HCT116 (cell line): Measurements from ENCODE around the gene SDK1. TPM values are rescaled to one million over a fixed set of nuclear protein-coding genes. Genes with fewer than 3 reads are reported as not detected.

ENCODE experiments used
- ATAC-seq: fragments of 200-7000 bp; cut with Tn5 transposase; 2 replicates; pipeline ENCODE4 v1.9.1; 2020; ENCODE audit warnings: mild to moderate bottlenecking, moderate library complexity
- BruUV-seq: library from RNA; stranded (reverse); fragments of 400-500 nt; replicated peaks from 2 replicates; lab custom pipeline; 2021; lab: Mats Ljungman, UMichigan
- CTCF ChIA-PET: fragments of 300-600 bp; sonication (Branson Sonifier 250); formaldehyde crosslinking; loops from one replicate; lab custom pipeline; 2021; ENCODE audit warnings: antibody characterized with exemption; lab: Charles Lee
- POLR2A ChIA-PET: fragments of 300-600, 350-600 bp; sonication (Branson Sonifier 250); formaldehyde crosslinking; loops from one replicate; lab custom pipeline; 2021; ENCODE audit warnings: antibody characterized with exemption; lab: Charles Lee
- RAD21 ChIA-PET, 2 experiments: fragments of 300-600 bp; sonication (Branson Sonifier 250); formaldehyde crosslinking; loops; one replicate each; lab custom pipeline; 2023; ENCODE audit warnings: low total read pairs in 2 of 2; ENCODE audit not compliant: uncharacterized antibody in 2 of 2, unreplicated experiment in 2 of 2, low non-redundant PET in 1 of 2; lab: Charles Lee
- DNase-seq: peaks from one replicate; pipeline ENCODE4 v3.0.0-alpha.2; 2010; ENCODE audit warnings: low read depth, low spot score
- H2AFZ ChIP-seq: fragments of 200-600 bp; shearing (Covaris generic), sonication (generic); 2 replicates; pipeline ENCODE4 v1.6.1; 2017; ENCODE audit warnings: low read depth, mixed run types, mixed read lengths, antibody characterized with exemption, low read length; ENCODE audit not compliant: poor library complexity, severe bottlenecking
- H3K27ac ChIP-seq: 2 replicates; pipeline ENCODE4 v1.5.1; 2012; ENCODE audit warnings: low read depth, low read length
- H3K27me3 ChIP-seq: fragments of 200-600 bp; sonication (generic); 2 replicates; pipeline ENCODE4 v1.6.1; 2016; ENCODE audit warnings: mixed run types, low read length, mixed read lengths; ENCODE audit not compliant: insufficient read depth
- H3K36me3 ChIP-seq, 2 experiments: fragments of 200-500 bp in 1 of 2; fragments of 200-600 bp in 1 of 2; sonication (Bioruptor generic) in 1 of 2; sonication (generic) in 1 of 2; 2 replicates each; pipeline versions ENCODE4 v1.5.1 to v1.6.1; 2014 to 2016; ENCODE audit warnings: low read length in 2 of 2, inconsistent platforms in 1 of 2, mixed read lengths in 1 of 2, mixed run types in 1 of 2; ENCODE audit not compliant: insufficient read depth in 2 of 2, control insufficient read depth in 1 of 2
- H3K4me1 ChIP-seq, 2 experiments: fragments of 200-600 bp in 1 of 2; sonication (generic) in 1 of 2; 2 replicates each; pipeline versions ENCODE4 v1.5.1 to v1.6.1; 2012 to 2017; ENCODE audit warnings: low read length in 2 of 2, inconsistent platforms in 1 of 2, mild to moderate bottlenecking in 1 of 2, mixed read lengths in 1 of 2, mixed run types in 1 of 2, moderate library complexity in 1 of 2; ENCODE audit not compliant: insufficient read depth in 2 of 2, control insufficient read depth in 1 of 2
- H3K4me2 ChIP-seq: fragments of 200-600 bp; sonication (generic); 2 replicates; pipeline ENCODE4 v1.6.1; 2017; ENCODE audit warnings: mixed run types, low read length, mixed read lengths
- H3K4me3 ChIP-seq, 2 experiments: fragments of 200-600 bp in 1 of 2; sonication (generic) in 1 of 2; replicated peaks in 1 of 2; 2 replicates each; pipeline ENCODE4 v1.5.1; 2011 to 2016; ENCODE audit warnings: low read length in 2 of 2, control low read depth in 1 of 2, low read depth in 1 of 2, mild to moderate bottlenecking in 1 of 2, mixed read lengths in 1 of 2, mixed run types in 1 of 2
- H3K79me2 ChIP-seq: fragments of 200-600 bp; sonication (generic); 2 replicates; pipeline ENCODE4 v1.6.1; 2017; ENCODE audit warnings: mild to moderate bottlenecking, mixed run types, low read length, moderate library complexity, mixed read lengths; ENCODE audit not compliant: insufficient read depth
- H3K9ac ChIP-seq: fragments of 200-600 bp; sonication (generic); 2 replicates; pipeline ENCODE4 v1.6.1; 2016; ENCODE audit warnings: low read length, mixed read lengths
- H3K9me2 ChIP-seq: fragments of 200-600 bp; sonication (generic), shearing (Covaris generic); 2 replicates; pipeline ENCODE4 v1.6.1; 2017; ENCODE audit warnings: mixed run types, mild to moderate bottlenecking, moderate library complexity; ENCODE audit not compliant: insufficient read depth
- H3K9me3 ChIP-seq, 2 experiments: fragments of 200-500 bp in 1 of 2; fragments of 200-600 bp in 1 of 2; sonication (Bioruptor generic) in 1 of 2; sonication (generic) in 1 of 2; 2 replicates each; pipeline ENCODE4 v1.6.1; 2014 to 2017; ENCODE audit warnings: low read length in 2 of 2, mixed read lengths in 2 of 2, inconsistent platforms in 1 of 2, low read depth in 1 of 2, mild to moderate bottlenecking in 1 of 2, mixed run types in 1 of 2, moderate library complexity in 1 of 2; ENCODE audit not compliant: control insufficient read depth in 1 of 2, insufficient read depth in 1 of 2
- H4K20me1 ChIP-seq: fragments of 200-600 bp; sonication (generic), shearing (Covaris generic); 2 replicates; pipeline ENCODE4 v1.6.1; 2017; ENCODE audit warnings: mixed run types, mild to moderate bottlenecking, moderate library complexity; ENCODE audit not compliant: insufficient read depth
- ATF3 ChIP-seq: IDR thresholded peaks from 2 replicates; pipeline ENCODE4 v1.6.1; 2012
- ELF1 ChIP-seq: IDR thresholded peaks from 2 replicates; pipeline ENCODE4 v1.6.1; 2012; ENCODE audit warnings: low read depth, borderline replicate concordance
- EZH2phosphoT487 ChIP-seq: fragments of 200-600 bp; IDR thresholded peaks from 2 replicates; pipeline ENCODE4 v1.6.1; 2018; ENCODE audit warnings: antibody characterized with exemption, borderline replicate concordance
- FOSL1 ChIP-seq: IDR thresholded peaks from 2 replicates; pipeline ENCODE4 v1.6.1; 2012; ENCODE audit warnings: low read depth
- MAX ChIP-seq: IDR thresholded peaks from 2 replicates; pipeline ENCODE4 v1.6.1; 2012
- POLR2A ChIP-seq: IDR thresholded peaks from 2 replicates; pipeline ENCODE4 v1.7.0; 2011; ENCODE audit warnings: borderline replicate concordance; ENCODE audit not compliant: insufficient read depth, insufficient read length; ENCODE audit errors: extremely low read depth
- POLR2AphosphoS5 ChIP-seq: IDR thresholded peaks from 2 replicates; pipeline ENCODE4 v1.6.1; 2011; ENCODE audit warnings: mild to moderate bottlenecking, low read depth, low read length, moderate library complexity
- RAD21 ChIP-seq: IDR thresholded peaks from 2 replicates; pipeline ENCODE4 v1.6.1; 2012; ENCODE audit warnings: low read depth, mild to moderate bottlenecking
- SIN3A ChIP-seq: IDR thresholded peaks from 2 replicates; pipeline ENCODE4 v1.6.1; 2012; ENCODE audit warnings: low read depth
- SRF ChIP-seq: IDR thresholded peaks from 2 replicates; pipeline ENCODE4 v1.6.1; 2012; ENCODE audit warnings: low read depth
- ZFX ChIP-seq: fragments of 450-650 bp; IDR thresholded peaks from 2 replicates; pipeline ENCODE4 v1.6.1; 2017
- ZNF274 ChIP-seq: fragments of 200-500 bp; sonication (Bioruptor generic); IDR thresholded peaks from 2 replicates; pipeline ENCODE4 v1.6.1; 2014; ENCODE audit warnings: mild to moderate bottlenecking, low read depth, low read length, inconsistent platforms
- intact Hi-C: fragments of 100-400 bp; cut with micrococcal nuclease; formaldehyde crosslinking; loops from 2 replicates; pipeline ENCODE4 v1.10.0; 2022
- total RNA-seq: library from RNA; stranded (reverse); gene quantifications from one replicate; pipeline ENCODE4 v1.2.1, GENCODE V29; 2021; ENCODE audit not compliant: unreplicated experiment

Gene SDK1
- total RNA-seq, 1 experiment from 2014 or later: 0.05 TPM

GRCh38 chr7:4150731-4151130, 849.7 kb downstream of the SDK1 start:
- H3K27ac ChIP-seq: no peak overlapping the region
- H3K4me3 ChIP-seq: no peak overlapping the region
- H3K4me2 ChIP-seq: no peak overlapping the region
- RAD21 ChIA-PET: no interaction called here
- no peaks in the 10 kb centered on the region for H3K9me2 ChIP-seq
- no peaks in the 10 kb centered on the region for H4K20me1 ChIP-seq
- H3K9ac ChIP-seq: no peak overlapping the region
- no peak for DNase-seq
- BruUV-seq: no TSS peak
- ATAC-seq: no peak
- TF ChIP-seq RAD21 (no peak), ATF3 (no peak), ZFX (no peak), SRF (no peak), SIN3A (no peak)
- TF ChIP-seq, all 23 proteins: peak for 0
- ChIA-PET POLR2A (no interaction called here), CTCF (no interaction called here)
- Histone ChIP-seq H3K27me3 (no peaks in the 10 kb centered on the region), H3K79me2 (no peaks in the 10 kb centered on the region), H3K36me3 (no peaks in the 10 kb centered on the region), H3K9me3 (no peaks in the 10 kb centered on the region), H3K4me1 (no peaks in the 10 kb centered on the region), H2AFZ (no peak overlapping the region)
- intact Hi-C loops: no loop called here

- ATAC-seq: no peak
- POLR2A ChIA-PET: no interaction called here
- RAD21 ChIA-PET: no interaction called here
Observed at GRCh38 chr7:4151524-4151923, 850.5 kb downstream of the SDK1 start.

More at GRCh38 chr7:4151524-4151923, 850.5 kb downstream of the SDK1 start:
- no peak overlapping the region for H3K9ac ChIP-seq
- TF ChIP-seq POLR2AphosphoS5: no peak
- no peak for TF ChIP-seq ATF3
- no peak for TF ChIP-seq ELF1
- no peak for TF ChIP-seq MAX
- no peak for TF ChIP-seq EZH2phosphoT487
- TF ChIP-seq SRF: no peak
- no peak for TF ChIP-seq POLR2A
- no peak for TF ChIP-seq ZNF274
- no peak for TF ChIP-seq FOSL1
- no peak for TF ChIP-seq RAD21
- no peak overlapping the region for H3K4me2 ChIP-seq
- H3K9me3 ChIP-seq: no peaks in the 10 kb centered on the region
- H4K20me1 ChIP-seq: no peaks in the 10 kb centered on the region
- intact Hi-C loops: no loop called here
- no peak overlapping the region for H2AFZ ChIP-seq
- H3K36me3 ChIP-seq: no peaks in the 10 kb centered on the region
- no peaks in the 10 kb centered on the region for H3K4me1 ChIP-seq
- DNase-seq: no peak
- no peaks in the 10 kb centered on the region for H3K27me3 ChIP-seq
- no peak overlapping the region for H3K27ac ChIP-seq
- no TSS peak for BruUV-seq
- no peaks in the 10 kb centered on the region for H3K79me2 ChIP-seq
- H3K4me3 ChIP-seq: no peak overlapping the region
- CTCF ChIA-PET: no interaction called here
- no peaks in the 10 kb centered on the region for H3K9me2 ChIP-seq
